HepG2 (cell line): ENCODE results near the gene THADA. TPM values are rescaled to one million over a fixed set of nuclear protein-coding genes. Genes with fewer than 3 reads are reported as not detected.

ENCODE experiments used
- ATF7 ChIP-seq, 2 experiments: fragments of 450-650 bp in 1 of 2; sonication (generic) in 1 of 2; formaldehyde crosslinking in 1 of 2; IDR thresholded peaks; 2 replicates each; pipeline versions ENCODE4 v1.4.0 to v1.6.1; 2016 to 2020; ENCODE audit warnings: antibody characterized with exemption in 1 of 2, mild to moderate bottlenecking in 1 of 2, missing genetic modification reagents in 1 of 2
- FOSL2 ChIP-seq: sonication (generic); formaldehyde crosslinking; IDR thresholded peaks from 2 replicates; pipeline ENCODE4 v1.4.0; 2020; ENCODE audit warnings: missing genetic modification reagents
- FOXA1 ChIP-seq, 2 experiments: fragments of 450-650 bp in 1 of 2; sonication (generic) in 1 of 2; formaldehyde crosslinking in 1 of 2; IDR thresholded peaks; 2 replicates each; pipeline versions ENCODE4 v1.4.0 to v1.6.1; 2016 to 2020; ENCODE audit warnings: missing genetic modification reagents in 1 of 2
- GTF2F1 ChIP-seq: fragments of 150-350 bp; IDR thresholded peaks from 2 replicates; pipeline ENCODE4 v1.6.1; 2014; ENCODE audit warnings: low read length
- HMG20B ChIP-seq: conservative IDR thresholded peaks from 2 replicates; pipeline ENCODE4 v1.6.1; 2016; ENCODE audit warnings: missing genetic modification reagents, missing compliant biosample characterization
- MEIS2 ChIP-seq: sonication (generic); formaldehyde crosslinking; IDR thresholded peaks from 2 replicates; pipeline ENCODE4 v1.9.0; 2021; ENCODE audit warnings: mild to moderate bottlenecking, missing genetic modification reagents
- PHF8 ChIP-seq: sonication (generic); formaldehyde crosslinking; IDR thresholded peaks from 2 replicates; pipeline ENCODE4 v1.5.0; 2020; ENCODE audit warnings: missing genetic modification reagents
- ZKSCAN1 ChIP-seq: fragments of 150-350 bp; IDR thresholded peaks from 2 replicates; pipeline ENCODE4 v1.6.1; 2014; ENCODE audit warnings: low read length
- ZNF136 ChIP-seq: sonication (generic); formaldehyde crosslinking; IDR thresholded peaks from 2 replicates; pipeline ENCODE4 v1.8.1; 2022; ENCODE audit warnings: low read depth, mild to moderate bottlenecking, moderate library complexity, missing genetic modification reagents
- ZNF367 ChIP-seq: sonication (generic); formaldehyde crosslinking; IDR thresholded peaks from 2 replicates; pipeline ENCODE4 v1.4.0; 2020; ENCODE audit warnings: missing genetic modification reagents, borderline replicate concordance
- ZNF674 ChIP-seq: sonication (generic); formaldehyde crosslinking; IDR thresholded peaks from 2 replicates; pipeline ENCODE4 v1.5.0; 2020; ENCODE audit warnings: low read depth, mild to moderate bottlenecking, missing genetic modification reagents
- polyA plus RNA-seq, 8 experiments: library from polyadenylated mRNA; depleted of rRNA in 3 of 8; stranded (reverse) in 7 of 8; unstranded in 1 of 8; fragments of >200 nt; fragmentation: Illumina TruSeq in 4 of 8; extraction: Trizol in 4 of 8; gene quantifications; 2 replicates each; pipeline versions ENCODE4 v1.2.1 to v1.2.3, GENCODE V29; 2011 to 2016; ENCODE audit warnings: low read depth in 4 of 8, missing spikeins in 1 of 8, mixed read lengths in 1 of 8; ENCODE audit not compliant: insufficient read depth in 1 of 8
- total RNA-seq, 5 experiments: library from RNA; depleted of rRNA; stranded (reverse); fragments of >200 nt; fragmentation: Illumina TruSeq; extraction: Trizol; gene quantifications; 2 replicates each; pipeline ENCODE4 v1.2.3, GENCODE V29; 2016; ENCODE audit warnings: low read depth in 1 of 5
- TF ChIP-seq, protein P1 (sequence below), 2 experiments: sonication (generic) in 1 of 2; formaldehyde crosslinking in 1 of 2; IDR thresholded peaks; 2 replicates each; pipeline versions ENCODE4 v1.5.1 to v1.6.1; 2011 to 2020; ENCODE audit warnings: borderline replicate concordance in 1 of 2, low read depth in 1 of 2, low read length in 1 of 2, mild to moderate bottlenecking in 1 of 2, missing genetic modification reagents in 1 of 2, moderate library complexity in 1 of 2
- TF ChIP-seq, protein P2 (sequence below): sonication (generic); formaldehyde crosslinking; IDR thresholded peaks from 2 replicates; pipeline ENCODE4 v1.5.0; 2020; ENCODE audit warnings: missing genetic modification reagents
- TF ChIP-seq, protein P3 (sequence below): sonication (generic); formaldehyde crosslinking; IDR thresholded peaks from 2 replicates; pipeline ENCODE4 v1.5.1; 2020; ENCODE audit warnings: missing genetic modification reagents, mild to moderate bottlenecking, borderline replicate concordance
- TF ChIP-seq, protein P4 (sequence below): IDR thresholded peaks from 2 replicates; pipeline ENCODE4 v1.6.1; 2016; ENCODE audit warnings: control low read depth
- TF ChIP-seq, protein P5 (sequence below): sonication (generic); formaldehyde crosslinking; IDR thresholded peaks from 2 replicates; pipeline ENCODE4 v1.4.0; 2020; ENCODE audit warnings: missing genetic modification reagents, borderline replicate concordance
- TF ChIP-seq, protein P6 (sequence below): IDR thresholded peaks from 2 replicates; pipeline ENCODE4 v1.6.1; 2016; ENCODE audit warnings: missing genetic modification reagents, missing compliant biosample characterization

THADA gene
- total and polyA plus RNA-seq, 2 of the 13 experiments (the other 11 are each of a cell fraction or from before 2014, with no cell fraction given), result 12.7 to 21.7 TPM

DNA sequence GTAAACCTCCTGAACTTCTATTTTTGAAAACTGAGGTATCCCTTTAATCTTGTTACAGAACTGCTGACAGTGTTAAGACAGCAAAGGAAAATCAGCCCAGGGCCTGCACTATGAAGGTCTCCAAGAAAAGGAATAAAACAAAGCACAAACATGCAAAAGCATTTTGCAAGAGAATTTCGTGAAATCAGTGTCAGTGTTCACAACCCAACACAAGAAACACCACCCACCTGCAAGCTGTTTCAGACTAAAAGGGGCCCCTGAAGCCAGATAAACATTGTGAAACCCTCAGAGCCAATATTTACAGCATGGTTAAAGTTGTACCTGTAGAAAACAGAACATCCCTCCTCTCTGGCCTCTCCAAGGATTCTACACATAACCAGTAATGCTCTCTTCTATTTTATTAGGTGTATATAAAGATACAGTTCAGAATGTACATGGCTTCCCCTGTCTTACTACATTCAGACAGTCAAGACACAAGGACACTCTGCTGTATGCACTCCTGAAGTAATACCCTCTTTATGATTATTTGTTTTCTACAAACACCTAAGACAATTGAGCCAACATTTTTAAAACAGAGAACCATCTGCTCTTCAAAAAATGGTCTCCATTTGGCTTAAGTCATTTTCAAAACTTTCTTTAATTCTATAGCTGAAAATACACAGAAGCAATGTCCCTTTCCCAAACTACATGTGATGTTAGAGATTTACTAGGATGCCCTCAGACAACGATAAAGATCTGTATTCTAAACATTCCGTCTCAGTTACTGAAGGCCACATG, 219.9 kb downstream of the THADA start (continued):
- TF ChIP-seq, protein P1, sequence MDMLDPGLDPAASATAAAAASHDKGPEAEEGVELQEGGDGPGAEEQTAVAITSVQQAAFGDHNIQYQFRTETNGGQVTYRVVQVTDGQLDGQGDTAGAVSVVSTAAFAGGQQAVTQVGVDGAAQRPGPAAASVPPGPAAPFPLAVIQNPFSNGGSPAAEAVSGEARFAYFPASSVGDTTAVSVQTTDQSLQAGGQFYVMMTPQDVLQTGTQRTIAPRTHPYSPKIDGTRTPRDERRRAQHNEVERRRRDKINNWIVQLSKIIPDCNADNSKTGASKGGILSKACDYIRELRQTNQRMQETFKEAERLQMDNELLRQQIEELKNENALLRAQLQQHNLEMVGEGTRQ (IDR thresholded peaks at IDR 0.05; ENCODE audit: low read depth, low read length), result no peak
- TF ChIP-seq, protein P1 (CRISPR knock-in tag; IDR thresholded peaks at IDR 0.05; ENCODE audit: borderline replicate concordance), result no peak
- TF ChIP-seq, protein P2, sequence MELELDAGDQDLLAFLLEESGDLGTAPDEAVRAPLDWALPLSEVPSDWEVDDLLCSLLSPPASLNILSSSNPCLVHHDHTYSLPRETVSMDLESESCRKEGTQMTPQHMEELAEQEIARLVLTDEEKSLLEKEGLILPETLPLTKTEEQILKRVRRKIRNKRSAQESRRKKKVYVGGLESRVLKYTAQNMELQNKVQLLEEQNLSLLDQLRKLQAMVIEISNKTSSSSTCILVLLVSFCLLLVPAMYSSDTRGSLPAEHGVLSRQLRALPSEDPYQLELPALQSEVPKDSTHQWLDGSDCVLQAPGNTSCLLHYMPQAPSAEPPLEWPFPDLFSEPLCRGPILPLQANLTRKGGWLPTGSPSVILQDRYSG, result peak; percentile 79; the same call in 1 of the 2 replicates
- TF ChIP-seq, protein P3, sequence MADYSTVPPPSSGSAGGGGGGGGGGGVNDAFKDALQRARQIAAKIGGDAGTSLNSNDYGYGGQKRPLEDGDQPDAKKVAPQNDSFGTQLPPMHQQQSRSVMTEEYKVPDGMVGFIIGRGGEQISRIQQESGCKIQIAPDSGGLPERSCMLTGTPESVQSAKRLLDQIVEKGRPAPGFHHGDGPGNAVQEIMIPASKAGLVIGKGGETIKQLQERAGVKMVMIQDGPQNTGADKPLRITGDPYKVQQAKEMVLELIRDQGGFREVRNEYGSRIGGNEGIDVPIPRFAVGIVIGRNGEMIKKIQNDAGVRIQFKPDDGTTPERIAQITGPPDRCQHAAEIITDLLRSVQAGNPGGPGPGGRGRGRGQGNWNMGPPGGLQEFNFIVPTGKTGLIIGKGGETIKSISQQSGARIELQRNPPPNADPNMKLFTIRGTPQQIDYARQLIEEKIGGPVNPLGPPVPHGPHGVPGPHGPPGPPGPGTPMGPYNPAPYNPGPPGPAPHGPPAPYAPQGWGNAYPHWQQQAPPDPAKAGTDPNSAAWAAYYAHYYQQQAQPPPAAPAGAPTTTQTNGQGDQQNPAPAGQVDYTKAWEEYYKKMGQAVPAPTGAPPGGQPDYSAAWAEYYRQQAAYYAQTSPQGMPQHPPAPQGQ, result no peak
- 0 out of 2 replicates have a peak, but pooled peaks have one; percentile 22 for TF ChIP-seq ZKSCAN1
- TF ChIP-seq, protein P4, sequence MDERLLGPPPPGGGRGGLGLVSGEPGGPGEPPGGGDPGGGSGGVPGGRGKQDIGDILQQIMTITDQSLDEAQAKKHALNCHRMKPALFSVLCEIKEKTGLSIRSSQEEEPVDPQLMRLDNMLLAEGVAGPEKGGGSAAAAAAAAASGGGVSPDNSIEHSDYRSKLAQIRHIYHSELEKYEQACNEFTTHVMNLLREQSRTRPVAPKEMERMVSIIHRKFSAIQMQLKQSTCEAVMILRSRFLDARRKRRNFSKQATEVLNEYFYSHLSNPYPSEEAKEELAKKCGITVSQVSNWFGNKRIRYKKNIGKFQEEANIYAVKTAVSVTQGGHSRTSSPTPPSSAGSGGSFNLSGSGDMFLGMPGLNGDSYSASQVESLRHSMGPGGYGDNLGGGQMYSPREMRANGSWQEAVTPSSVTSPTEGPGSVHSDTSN (CRISPR knock-in tag), result no peak
- TF ChIP-seq MEIS2 (CRISPR knock-in tag), result peak; percentile 86; the same call in 1 of the 2 replicates
- TF ChIP-seq HMG20B (CRISPR knock-in tag), result peak; percentile 98
- no peak for TF ChIP-seq GTF2F1
- TF ChIP-seq FOSL2, result peak; percentile 90
- no peak for TF ChIP-seq ATF7 (IDR thresholded peaks at IDR 0.05)
- no peak; the same call in 1 of the 2 replicates for TF ChIP-seq ATF7 (CRISPR knock-in tag; IDR thresholded peaks at IDR 0.05)
- TF ChIP-seq ZNF136 (CRISPR knock-in tag), result no peak
- TF ChIP-seq ZNF674 (CRISPR knock-in tag), result no peak
- TF ChIP-seq, protein P5, sequence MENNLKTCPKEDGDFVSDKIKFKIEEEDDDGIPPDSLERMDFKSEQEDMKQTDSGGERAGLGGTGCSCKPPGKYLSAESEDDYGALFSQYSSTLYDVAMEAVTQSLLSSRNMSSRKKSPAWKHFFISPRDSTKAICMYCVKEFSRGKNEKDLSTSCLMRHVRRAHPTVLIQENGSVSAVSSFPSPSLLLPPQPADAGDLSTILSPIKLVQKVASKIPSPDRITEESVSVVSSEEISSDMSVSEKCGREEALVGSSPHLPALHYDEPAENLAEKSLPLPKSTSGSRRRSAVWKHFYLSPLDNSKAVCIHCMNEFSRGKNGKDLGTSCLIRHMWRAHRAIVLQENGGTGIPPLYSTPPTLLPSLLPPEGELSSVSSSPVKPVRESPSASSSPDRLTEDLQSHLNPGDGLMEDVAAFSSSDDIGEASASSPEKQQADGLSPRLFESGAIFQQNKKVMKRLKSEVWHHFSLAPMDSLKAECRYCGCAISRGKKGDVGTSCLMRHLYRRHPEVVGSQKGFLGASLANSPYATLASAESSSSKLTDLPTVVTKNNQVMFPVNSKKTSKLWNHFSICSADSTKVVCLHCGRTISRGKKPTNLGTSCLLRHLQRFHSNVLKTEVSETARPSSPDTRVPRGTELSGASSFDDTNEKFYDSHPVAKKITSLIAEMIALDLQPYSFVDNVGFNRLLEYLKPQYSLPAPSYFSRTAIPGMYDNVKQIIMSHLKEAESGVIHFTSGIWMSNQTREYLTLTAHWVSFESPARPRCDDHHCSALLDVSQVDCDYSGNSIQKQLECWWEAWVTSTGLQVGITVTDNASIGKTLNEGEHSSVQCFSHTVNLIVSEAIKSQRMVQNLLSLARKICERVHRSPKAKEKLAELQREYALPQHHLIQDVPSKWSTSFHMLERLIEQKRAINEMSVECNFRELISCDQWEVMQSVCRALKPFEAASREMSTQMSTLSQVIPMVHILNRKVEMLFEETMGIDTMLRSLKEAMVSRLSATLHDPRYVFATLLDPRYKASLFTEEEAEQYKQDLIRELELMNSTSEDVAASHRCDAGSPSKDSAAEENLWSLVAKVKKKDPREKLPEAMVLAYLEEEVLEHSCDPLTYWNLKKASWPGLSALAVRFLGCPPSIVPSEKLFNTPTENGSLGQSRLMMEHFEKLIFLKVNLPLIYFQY (CRISPR knock-in tag), result peak; percentile 62; the same call in 1 of the 2 replicates
- TF ChIP-seq PHF8 (CRISPR knock-in tag), result peak; percentile 25; the same call in 1 of the 2 replicates
- no peak for TF ChIP-seq ZNF367 (CRISPR knock-in tag)
- TF ChIP-seq FOXA1 (IDR thresholded peaks at IDR 0.05), result peak; percentile 61; the same call in 1 of the 2 replicates
- peak; percentile 96 for TF ChIP-seq FOXA1 (CRISPR knock-in tag; IDR thresholded peaks at IDR 0.05)
- TF ChIP-seq, protein P6, sequence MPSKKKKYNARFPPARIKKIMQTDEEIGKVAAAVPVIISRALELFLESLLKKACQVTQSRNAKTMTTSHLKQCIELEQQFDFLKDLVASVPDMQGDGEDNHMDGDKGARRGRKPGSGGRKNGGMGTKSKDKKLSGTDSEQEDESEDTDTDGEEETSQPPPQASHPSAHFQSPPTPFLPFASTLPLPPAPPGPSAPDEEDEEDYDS (CRISPR knock-in tag), result peak; percentile 63; the same call in 1 of the 2 replicates
